Measurements from ENCODE around the gene MYL7. TPM values are rescaled to one million over a fixed set of nuclear protein-coding genes. Genes with fewer than 3 reads are reported as not detected.

MYL7 gene
- total and polyA plus RNA-seq, 9 of the 15 experiments (the other 6 are each of a cell fraction or from before 2014, with no cell fraction given), result not detected

DNA sequence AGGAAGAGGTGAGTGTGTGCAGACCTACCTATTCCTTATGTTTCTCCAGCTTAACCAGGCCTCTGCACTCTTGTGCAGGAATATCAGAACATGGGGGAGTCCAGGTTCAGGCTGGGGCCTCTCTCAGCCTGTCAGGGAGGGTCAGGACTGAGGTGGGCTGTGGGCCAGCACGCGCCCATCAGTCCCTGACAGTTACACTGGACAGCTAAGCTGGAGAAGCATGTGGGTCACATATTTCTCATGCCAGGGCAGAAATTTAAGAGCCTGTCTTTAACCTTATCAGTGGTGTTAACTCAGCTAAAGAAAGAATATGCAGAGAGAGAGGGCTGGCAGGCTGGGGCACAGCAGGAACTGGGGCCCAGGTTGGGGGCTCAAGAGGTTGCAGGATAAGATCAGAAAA lies 9.1 kb downstream of the MYL7 start:
- H3K4me3 ChIP-seq, result no peak overlapping the region
- no peak for FAIRE-seq
- CTCF ChIA-PET (ENCODE audit: low intra/inter-chr PET ratio), result interaction anchor here (0.6 to 1.3 kb wide), 2 partner anchors 64 to 70 kb away, joined by 3 to 4 read pairs; no protein-coding TSS in a partner anchor
- H3K27me3 ChIP-seq (ENCODE audit: control insufficient read depth in 2 of 2, insufficient read depth in 2 of 2, low read length in 2 of 2), result no peaks in the 10 kb centered on the region
- no peak for ATAC-seq
- no peak overlapping the region for H2AFZ ChIP-seq (ENCODE audit: low read depth, low read length)
- no peaks in the 10 kb centered on the region for H3K36me3 ChIP-seq (ENCODE audit: control insufficient read depth, insufficient read depth, low read length)
- in situ Hi-C loops (cut with MboI) (no loop called here), intact Hi-C loops (cut with micrococcal nuclease) (no loop called here)
- POLR2A ChIA-PET, result interaction anchor here (1.2 to 1.3 kb wide), 2 partner anchors 10 to 15 kb away, joined by 5 read pairs; no protein-coding TSS in a partner anchor
- H4K20me1 ChIP-seq (replicated peaks; ENCODE audit: control insufficient read depth, insufficient read depth, low read length), result no peaks in the 10 kb centered on the region
- 0 out of 5 replicates have a peak, but pooled peaks cover 0 to 4% of the 10 kb centered on the region in 2 experiments for H3K4me1 ChIP-seq (replicated peaks in 1 of 2; ENCODE audit: control insufficient read depth in 2 of 2, insufficient read depth in 2 of 2, low read length in 2 of 2)
- H3K79me2 ChIP-seq (ENCODE audit: control insufficient read depth, insufficient read depth, low read length), result no peaks in the 10 kb centered on the region
- TF ChIP-seq TSC22D4 (tag; IDR thresholded peaks at IDR 0.05) (no peak), CEBPB (tag; IDR thresholded peaks at IDR 0.05) (no peak), TCF7L2 (IDR thresholded peaks at IDR 0.05; ENCODE audit: low read depth, low read length) (no peak), ZNF217 (CRISPR knock-in tag; IDR thresholded peaks at IDR 0.05) (no peak), LCOR (CRISPR knock-in tag; IDR thresholded peaks at IDR 0.05) (no peak), ZNF717 (CRISPR knock-in tag; IDR thresholded peaks at IDR 0.05) (no peak), HMG20A (CRISPR knock-in tag; conservative IDR thresholded peaks at IDR 0.05) (no peak)
- TF ChIP-seq, protein P1, sequence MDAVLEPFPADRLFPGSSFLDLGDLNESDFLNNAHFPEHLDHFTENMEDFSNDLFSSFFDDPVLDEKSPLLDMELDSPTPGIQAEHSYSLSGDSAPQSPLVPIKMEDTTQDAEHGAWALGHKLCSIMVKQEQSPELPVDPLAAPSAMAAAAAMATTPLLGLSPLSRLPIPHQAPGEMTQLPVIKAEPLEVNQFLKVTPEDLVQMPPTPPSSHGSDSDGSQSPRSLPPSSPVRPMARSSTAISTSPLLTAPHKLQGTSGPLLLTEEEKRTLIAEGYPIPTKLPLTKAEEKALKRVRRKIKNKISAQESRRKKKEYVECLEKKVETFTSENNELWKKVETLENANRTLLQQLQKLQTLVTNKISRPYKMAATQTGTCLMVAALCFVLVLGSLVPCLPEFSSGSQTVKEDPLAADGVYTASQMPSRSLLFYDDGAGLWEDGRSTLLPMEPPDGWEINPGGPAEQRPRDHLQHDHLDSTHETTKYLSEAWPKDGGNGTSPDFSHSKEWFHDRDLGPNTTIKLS (IDR thresholded peaks at IDR 0.05; ENCODE audit: borderline replicate concordance, low read depth), result no peak
- 67% methylated on average over 2 of the region's 2 CpGs for WGBS (ENCODE audit: insufficient coverage, low coverage, missing lambda C conversion rate)
- no TSS peak for BruUV-seq (replicated peaks)
- no peak overlapping the region for H3K27ac ChIP-seq (ENCODE audit: extremely low read depth, low read depth, low read length)
- H3K9ac ChIP-seq (ENCODE audit: insufficient read depth in 1 of 2, low read depth in 2 of 2, low read length in 2 of 2), result peak overlapping the region in 1 of 2 experiments; percentile 63; a peak in 1 of 4 replicates
- no peak overlapping the region for H3K4me2 ChIP-seq (ENCODE audit: insufficient read depth, low read length)
- H3K9me3 ChIP-seq (replicated peaks; ENCODE audit: control insufficient read depth, insufficient read depth, low read depth, low read length), result no peaks in the 10 kb centered on the region
- no peaks in the 10 kb centered on the region for H3K9me1 ChIP-seq (ENCODE audit: control insufficient read depth, insufficient read depth, low read length)
- DNase-seq (ENCODE audit: extremely low read depth in 1 of 4, low spot score in 3 of 4), result no peak
